Fibroblast of lung (primary cell): ENCODE measurements around the gene SREBF1.

Experiments used
- CTCF ChIP-seq, 2 donors: IDR thresholded peaks in 1 of 2; conservative IDR thresholded peaks in 1 of 2; 1 replicate in 1 of 2; 2 replicates in 1 of 2; pipeline ENCODE4 v1.5.1; 2011 to 2012; ENCODE audit warnings: low read length in 2 of 2, control low read depth in 1 of 2, inconsistent platforms in 1 of 2, low read depth in 1 of 2, mild to moderate bottlenecking in 1 of 2
- EZH2 ChIP-seq: IDR thresholded peaks from 2 replicates; pipeline ENCODE4 v1.5.1; 2012; ENCODE audit warnings: low read length, control low read depth, mild to moderate bottlenecking; ENCODE audit errors: missing control alignments

- TF ChIP-seq CTCF (conservative IDR thresholded peaks at IDR 0.05 in 1 of 2, IDR thresholded peaks at IDR 0.05 in 1 of 2; ENCODE audit: low read depth in 1 of 2, low read length in 2 of 2) (no peak), EZH2 (no peak)
These were observed 19.8 kb downstream of the SREBF1 start for GRCh38 chr17:17816831-17817551.
